Liver (tissue), 9 donors: ENCODE results near the gene EPM2A. TPM values are rescaled to one million over a fixed set of nuclear protein-coding genes. Genes with fewer than 3 reads are reported as not detected.

Source experiments
- DNase-seq: peaks from one replicate; pipeline ENCODE4 v3.0.0-alpha.2; 2017; ENCODE audit warnings: low spot score
- H3K27ac ChIP-seq, 2 donors: one replicate each; pipeline ENCODE4 v1.7.0; 2013; ENCODE audit warnings: inconsistent platforms in 2 of 2, low read length in 2 of 2, control low read depth in 1 of 2, low read depth in 1 of 2, mild to moderate bottlenecking in 1 of 2
- H3K27me3 ChIP-seq, 4 donors: one replicate each; pipeline versions ENCODE4 v1.6.1 to v1.7.0; 2013; ENCODE audit warnings: low read length in 3 of 4, inconsistent platforms in 1 of 4, mild to moderate bottlenecking in 1 of 4, moderate library complexity in 1 of 4; ENCODE audit not compliant: control insufficient read depth in 4 of 4, insufficient read depth in 4 of 4
- H3K36me3 ChIP-seq, 4 donors: one replicate each; pipeline versions ENCODE4 v1.6.1 to v1.7.0; 2013; ENCODE audit warnings: low read length in 3 of 4, mild to moderate bottlenecking in 3 of 4, low read depth in 1 of 4, moderate library complexity in 1 of 4; ENCODE audit not compliant: control insufficient read depth in 4 of 4, insufficient read depth in 3 of 4
- H3K4me1 ChIP-seq, 4 donors: one replicate each; pipeline versions ENCODE4 v1.6.1 to v1.7.0; 2013; ENCODE audit warnings: low read length in 3 of 4, mild to moderate bottlenecking in 3 of 4, moderate library complexity in 1 of 4; ENCODE audit not compliant: control insufficient read depth in 4 of 4, insufficient read depth in 4 of 4
- H3K4me3 ChIP-seq, 3 donors: one replicate each; pipeline versions ENCODE4 v1.6.1 to v1.7.0; 2013; ENCODE audit warnings: low read length in 3 of 3, control low read depth in 1 of 3, low read depth in 1 of 3, mild to moderate bottlenecking in 1 of 3
- H3K9ac ChIP-seq, 2 donors: one replicate each; pipeline ENCODE4 v1.7.0; 2013; ENCODE audit warnings: low read length in 2 of 2, mild to moderate bottlenecking in 2 of 2, moderate library complexity in 2 of 2, control low read depth in 1 of 2, low read depth in 1 of 2
- H3K9me3 ChIP-seq, 4 donors: one replicate each; pipeline versions ENCODE4 v1.6.1 to v1.7.0; 2013; ENCODE audit warnings: low read length in 3 of 4; ENCODE audit not compliant: control insufficient read depth in 4 of 4
- EGR1 ChIP-seq, 2 donors: IDR thresholded peaks; 2 replicates each; pipeline ENCODE4 v1.6.1; 2016 to 2018; ENCODE audit warnings: antibody characterized with exemption in 2 of 2, low read depth in 2 of 2
- FOXA1 ChIP-seq: IDR thresholded peaks from 2 replicates; pipeline ENCODE4 v1.6.1; 2016; ENCODE audit warnings: antibody characterized with exemption
- FOXA2 ChIP-seq: IDR thresholded peaks from 2 replicates; pipeline ENCODE4 v1.6.1; 2016; ENCODE audit warnings: antibody characterized with exemption
- GABPA ChIP-seq, 2 donors: IDR thresholded peaks in 1 of 2; conservative IDR thresholded peaks in 1 of 2; 2 replicates each; pipeline ENCODE4 v1.6.1; 2016; ENCODE audit warnings: antibody characterized with exemption in 2 of 2, mild to moderate bottlenecking in 1 of 2, moderate library complexity in 1 of 2
- HNF4A ChIP-seq, 2 donors: conservative IDR thresholded peaks; 2 replicates each; pipeline ENCODE4 v1.6.1; 2016; ENCODE audit warnings: antibody characterized with exemption in 2 of 2, mild to moderate bottlenecking in 2 of 2
- HNF4G ChIP-seq: IDR thresholded peaks from 2 replicates; pipeline ENCODE4 v1.6.1; 2016; ENCODE audit warnings: antibody characterized with exemption
- JUND ChIP-seq, 2 donors: IDR thresholded peaks; 2 replicates each; pipeline ENCODE4 v1.6.1; 2016; ENCODE audit warnings: antibody characterized with exemption in 2 of 2
- NR2F2 ChIP-seq: IDR thresholded peaks from 2 replicates; pipeline ENCODE4 v1.6.1; 2016; ENCODE audit warnings: antibody characterized with exemption
- RAD21 ChIP-seq, 2 donors: IDR thresholded peaks; 2 replicates each; pipeline ENCODE4 v1.6.1; 2016; ENCODE audit warnings: antibody characterized with exemption in 2 of 2, mild to moderate bottlenecking in 2 of 2
- RXRA ChIP-seq, 2 donors: IDR thresholded peaks; 2 replicates each; pipeline ENCODE4 v1.6.1; 2017 to 2018; ENCODE audit warnings: antibody characterized with exemption in 2 of 2, mild to moderate bottlenecking in 1 of 2
- SP1 ChIP-seq: IDR thresholded peaks from 2 replicates; pipeline ENCODE4 v1.6.1; 2018; ENCODE audit warnings: antibody characterized with exemption, mild to moderate bottlenecking
- TAF1 ChIP-seq: conservative IDR thresholded peaks from 2 replicates; pipeline ENCODE4 v1.6.1; 2016; ENCODE audit warnings: antibody characterized with exemption, mild to moderate bottlenecking
- YY1 ChIP-seq: IDR thresholded peaks from 2 replicates; pipeline ENCODE4 v1.6.1; 2016; ENCODE audit warnings: antibody characterized with exemption, mild to moderate bottlenecking
- polyA plus RNA-seq, 2 donors: library from polyadenylated mRNA; stranded (reverse) in 1 of 2; unstranded in 1 of 2; fragments of 200-250 nt in 1 of 2; fragments of >200 nt in 1 of 2; fragmentation: Nextera tagmentation in 1 of 2; extraction: Ambion mirVana in 1 of 2; gene quantifications; one replicate each; pipeline versions ENCODE4 v1.2.1 to v1.2.3, GENCODE V29; 2013 to 2015
- total RNA-seq, 2 donors: library from RNA; depleted of rRNA; stranded (reverse); fragments of >200 nt; gene quantifications; one replicate each; pipeline ENCODE4 v1.2.3, GENCODE V29; 2014
- TF ChIP-seq, protein P1 (sequence below): IDR thresholded peaks from 2 replicates; pipeline ENCODE4 v1.6.1; 2016; ENCODE audit warnings: antibody characterized with exemption
- TF ChIP-seq, protein P2 (sequence below): fragments of 150-350 bp; IDR thresholded peaks from 2 replicates; pipeline ENCODE4 v1.5.1; 2017; ENCODE audit warnings: improper control_type of control experiment, low read depth, low read length; ENCODE audit not compliant: missing input control
- TF ChIP-seq, protein P3 (sequence below): IDR thresholded peaks from 2 replicates; pipeline ENCODE4 v1.6.1; 2016; ENCODE audit warnings: antibody characterized with exemption
- TF ChIP-seq, protein P4 (sequence below): IDR thresholded peaks from 2 replicates; pipeline ENCODE4 v1.6.1; 2016; ENCODE audit warnings: antibody characterized with exemption, mild to moderate bottlenecking
- TF ChIP-seq, protein P5 (sequence below): IDR thresholded peaks from 2 replicates; pipeline ENCODE4 v1.6.1; 2016; ENCODE audit warnings: antibody characterized with exemption
- donor health status: healthy.
- donor health status: healthy.
- donor health status: healthy.
- donor health status: healthy.
- donor health status: healthy.

EPM2A gene
- total and polyA plus RNA-seq, 4 donors: 3.7 to 13.0 (median 5.1) TPM

DNA sequence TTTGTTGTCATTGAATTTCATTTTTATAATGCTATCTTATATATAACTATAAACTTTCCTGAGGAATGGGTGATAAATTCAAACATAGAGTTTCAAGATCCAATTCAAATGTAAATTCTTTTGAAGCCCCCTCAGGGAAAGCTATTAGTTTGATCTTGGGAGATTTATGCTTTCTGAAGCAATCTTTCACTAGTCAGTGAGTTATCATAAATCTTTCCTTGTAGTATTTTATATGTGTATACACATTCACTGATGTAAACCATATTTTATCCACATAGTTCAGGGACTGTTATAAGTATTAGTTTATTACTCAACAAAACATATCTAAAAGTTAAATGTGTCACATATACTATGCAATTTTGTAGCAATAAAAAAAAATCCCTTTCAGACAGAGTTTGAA lies 2.9 kb upstream of the EPM2A start:
- TF ChIP-seq HNF4A (conservative IDR thresholded peaks at IDR 0.05) (no peak), FOXA1 (no peak), SP1 (no peak), EGR1 (IDR thresholded peaks at IDR 0.05; ENCODE audit: low read depth in 2 of 2) (no peak), GABPA (IDR thresholded peaks at IDR 0.05 in 1 of 2, conservative IDR thresholded peaks at IDR 0.05 in 1 of 2) (no peak), RXRA (IDR thresholded peaks at IDR 0.05) (no peak), NR2F2 (no peak), YY1 (no peak), FOXA2 (no peak), JUND (IDR thresholded peaks at IDR 0.05) (no peak), HNF4G (no peak), TAF1 (no peak), RAD21 (IDR thresholded peaks at IDR 0.05) (no peak)
- TF ChIP-seq, protein P1, sequence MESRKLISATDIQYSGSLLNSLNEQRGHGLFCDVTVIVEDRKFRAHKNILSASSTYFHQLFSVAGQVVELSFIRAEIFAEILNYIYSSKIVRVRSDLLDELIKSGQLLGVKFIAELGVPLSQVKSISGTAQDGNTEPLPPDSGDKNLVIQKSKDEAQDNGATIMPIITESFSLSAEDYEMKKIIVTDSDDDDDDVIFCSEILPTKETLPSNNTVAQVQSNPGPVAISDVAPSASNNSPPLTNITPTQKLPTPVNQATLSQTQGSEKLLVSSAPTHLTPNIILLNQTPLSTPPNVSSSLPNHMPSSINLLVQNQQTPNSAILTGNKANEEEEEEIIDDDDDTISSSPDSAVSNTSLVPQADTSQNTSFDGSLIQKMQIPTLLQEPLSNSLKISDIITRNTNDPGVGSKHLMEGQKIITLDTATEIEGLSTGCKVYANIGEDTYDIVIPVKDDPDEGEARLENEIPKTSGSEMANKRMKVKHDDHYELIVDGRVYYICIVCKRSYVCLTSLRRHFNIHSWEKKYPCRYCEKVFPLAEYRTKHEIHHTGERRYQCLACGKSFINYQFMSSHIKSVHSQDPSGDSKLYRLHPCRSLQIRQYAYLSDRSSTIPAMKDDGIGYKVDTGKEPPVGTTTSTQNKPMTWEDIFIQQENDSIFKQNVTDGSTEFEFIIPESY: no peak
- TF ChIP-seq, protein P2, sequence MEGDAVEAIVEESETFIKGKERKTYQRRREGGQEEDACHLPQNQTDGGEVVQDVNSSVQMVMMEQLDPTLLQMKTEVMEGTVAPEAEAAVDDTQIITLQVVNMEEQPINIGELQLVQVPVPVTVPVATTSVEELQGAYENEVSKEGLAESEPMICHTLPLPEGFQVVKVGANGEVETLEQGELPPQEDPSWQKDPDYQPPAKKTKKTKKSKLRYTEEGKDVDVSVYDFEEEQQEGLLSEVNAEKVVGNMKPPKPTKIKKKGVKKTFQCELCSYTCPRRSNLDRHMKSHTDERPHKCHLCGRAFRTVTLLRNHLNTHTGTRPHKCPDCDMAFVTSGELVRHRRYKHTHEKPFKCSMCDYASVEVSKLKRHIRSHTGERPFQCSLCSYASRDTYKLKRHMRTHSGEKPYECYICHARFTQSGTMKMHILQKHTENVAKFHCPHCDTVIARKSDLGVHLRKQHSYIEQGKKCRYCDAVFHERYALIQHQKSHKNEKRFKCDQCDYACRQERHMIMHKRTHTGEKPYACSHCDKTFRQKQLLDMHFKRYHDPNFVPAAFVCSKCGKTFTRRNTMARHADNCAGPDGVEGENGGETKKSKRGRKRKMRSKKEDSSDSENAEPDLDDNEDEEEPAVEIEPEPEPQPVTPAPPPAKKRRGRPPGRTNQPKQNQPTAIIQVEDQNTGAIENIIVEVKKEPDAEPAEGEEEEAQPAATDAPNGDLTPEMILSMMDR: no peak
- TF ChIP-seq, protein P3, sequence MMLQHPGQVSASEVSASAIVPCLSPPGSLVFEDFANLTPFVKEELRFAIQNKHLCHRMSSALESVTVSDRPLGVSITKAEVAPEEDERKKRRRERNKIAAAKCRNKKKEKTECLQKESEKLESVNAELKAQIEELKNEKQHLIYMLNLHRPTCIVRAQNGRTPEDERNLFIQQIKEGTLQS: no peak
- TF ChIP-seq, protein P4, sequence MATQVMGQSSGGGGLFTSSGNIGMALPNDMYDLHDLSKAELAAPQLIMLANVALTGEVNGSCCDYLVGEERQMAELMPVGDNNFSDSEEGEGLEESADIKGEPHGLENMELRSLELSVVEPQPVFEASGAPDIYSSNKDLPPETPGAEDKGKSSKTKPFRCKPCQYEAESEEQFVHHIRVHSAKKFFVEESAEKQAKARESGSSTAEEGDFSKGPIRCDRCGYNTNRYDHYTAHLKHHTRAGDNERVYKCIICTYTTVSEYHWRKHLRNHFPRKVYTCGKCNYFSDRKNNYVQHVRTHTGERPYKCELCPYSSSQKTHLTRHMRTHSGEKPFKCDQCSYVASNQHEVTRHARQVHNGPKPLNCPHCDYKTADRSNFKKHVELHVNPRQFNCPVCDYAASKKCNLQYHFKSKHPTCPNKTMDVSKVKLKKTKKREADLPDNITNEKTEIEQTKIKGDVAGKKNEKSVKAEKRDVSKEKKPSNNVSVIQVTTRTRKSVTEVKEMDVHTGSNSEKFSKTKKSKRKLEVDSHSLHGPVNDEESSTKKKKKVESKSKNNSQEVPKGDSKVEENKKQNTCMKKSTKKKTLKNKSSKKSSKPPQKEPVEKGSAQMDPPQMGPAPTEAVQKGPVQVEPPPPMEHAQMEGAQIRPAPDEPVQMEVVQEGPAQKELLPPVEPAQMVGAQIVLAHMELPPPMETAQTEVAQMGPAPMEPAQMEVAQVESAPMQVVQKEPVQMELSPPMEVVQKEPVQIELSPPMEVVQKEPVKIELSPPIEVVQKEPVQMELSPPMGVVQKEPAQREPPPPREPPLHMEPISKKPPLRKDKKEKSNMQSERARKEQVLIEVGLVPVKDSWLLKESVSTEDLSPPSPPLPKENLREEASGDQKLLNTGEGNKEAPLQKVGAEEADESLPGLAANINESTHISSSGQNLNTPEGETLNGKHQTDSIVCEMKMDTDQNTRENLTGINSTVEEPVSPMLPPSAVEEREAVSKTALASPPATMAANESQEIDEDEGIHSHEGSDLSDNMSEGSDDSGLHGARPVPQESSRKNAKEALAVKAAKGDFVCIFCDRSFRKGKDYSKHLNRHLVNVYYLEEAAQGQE: no peak
- TF ChIP-seq, protein P5, sequence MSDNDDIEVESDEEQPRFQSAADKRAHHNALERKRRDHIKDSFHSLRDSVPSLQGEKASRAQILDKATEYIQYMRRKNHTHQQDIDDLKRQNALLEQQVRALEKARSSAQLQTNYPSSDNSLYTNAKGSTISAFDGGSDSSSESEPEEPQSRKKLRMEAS: no peak
- Histone ChIP-seq H3K9me3 (no peaks in the 10 kb centered on the region), H3K4me3 (no peak overlapping the region), H3K27me3 (no peaks in the 10 kb centered on the region), H3K9ac (no peak overlapping the region), H3K27ac (no peak overlapping the region), H3K4me1 (peaks cover 1 to 10% (median 7%) of the 10 kb centered on the region in 4 donors), H3K36me3 (no peaks in the 10 kb centered on the region)
- DNase-seq: no peak
